CD4-positive, alpha-beta T cell treated with Interleukin-2 at 100 ng/mL for 4 hours (primary cell): ENCODE results near the gene TUBB2A.
"Not testable (repeated sequence)": the region's sequence is repeated elsewhere in the genome, so short reads cannot be mapped to it uniquely, and the experiment has no call there.

Experiments
- DNase-seq: peaks from one replicate; pipeline ENCODE4 v3.0.0-alpha.2; 2020; ENCODE audit warnings: low spot score

TUBB2A gene

GRCh38 chr6:3157131-3157933 lies at the start of gene TUBB2A:
Gene TUBB2A, minus strand, starts transcription at chr6:3157544. Its CDS starts 81 bp downstream, at chr6:3157463.
- peak; percentile 87 for DNase-seq

- DNase-seq, result no peak
Observed at GRCh38 chr6:3206339-3207015, 49.1 kb upstream of the TUBB2A start.

GRCh38 chr6:3205913-3206312 lies 48.6 kb upstream of the TUBB2A start:
- no peak for DNase-seq

- DNase-seq, result no peak
Observed at GRCh38 chr6:3204921-3205320, 47.6 kb upstream of the TUBB2A start.

- no peak for DNase-seq
Observed at GRCh38 chr6:3202999-3203696, 45.8 kb upstream of the TUBB2A start.

- no peak for DNase-seq
Observed at GRCh38 chr6:3201388-3201787, 44.0 kb upstream of the TUBB2A start.

- no peak for DNase-seq
Observed at GRCh38 chr6:3200682-3201081, 43.3 kb upstream of the TUBB2A start.

- no peak for DNase-seq
Observed at GRCh38 chr6:3199382-3199781, 42.0 kb upstream of the TUBB2A start.

GRCh38 chr6:3197734-3198133 lies 40.4 kb upstream of the TUBB2A start:
- DNase-seq, result not testable (repeated sequence)

- no peak for DNase-seq
Observed at GRCh38 chr6:3196770-3197169, 39.4 kb upstream of the TUBB2A start.

GRCh38 chr6:3195695-3196497 lies 38.6 kb upstream of the TUBB2A start:
- no peak for DNase-seq

GRCh38 chr6:3195420-3195694 lies 38.0 kb upstream of the TUBB2A start:
- DNase-seq, result no peak

- DNase-seq, result no peak
Observed at GRCh38 chr6:3194535-3195419, 37.4 kb upstream of the TUBB2A start.

GRCh38 chr6:3193102-3193849 lies 35.9 kb upstream of the TUBB2A start:
- no peak for DNase-seq

GRCh38 chr6:3190779-3191178 lies 33.4 kb upstream of the TUBB2A start:
- DNase-seq, result no peak

- DNase-seq, result no peak
Observed at GRCh38 chr6:3190056-3190455, 32.7 kb upstream of the TUBB2A start.

- not testable (repeated sequence) for DNase-seq
Observed at GRCh38 chr6:3189192-3189591, 31.8 kb upstream of the TUBB2A start.

- DNase-seq, result no peak
Observed at GRCh38 chr6:3188262-3188661, 30.9 kb upstream of the TUBB2A start.

GRCh38 chr6:3186974-3187382 lies 29.6 kb upstream of the TUBB2A start:
- no peak for DNase-seq

- DNase-seq, result no peak
Observed at GRCh38 chr6:3183066-3183465, 25.7 kb upstream of the TUBB2A start.

- no peak for DNase-seq
Observed at GRCh38 chr6:3181105-3181504, 23.8 kb upstream of the TUBB2A start.
